ENCODE measurements around the gene KIF7.
"Not testable (repeated sequence)": the region's sequence is repeated elsewhere in the genome, so short reads cannot be mapped to it uniquely, and the experiment has no call there.

Gene KIF7, protein sequence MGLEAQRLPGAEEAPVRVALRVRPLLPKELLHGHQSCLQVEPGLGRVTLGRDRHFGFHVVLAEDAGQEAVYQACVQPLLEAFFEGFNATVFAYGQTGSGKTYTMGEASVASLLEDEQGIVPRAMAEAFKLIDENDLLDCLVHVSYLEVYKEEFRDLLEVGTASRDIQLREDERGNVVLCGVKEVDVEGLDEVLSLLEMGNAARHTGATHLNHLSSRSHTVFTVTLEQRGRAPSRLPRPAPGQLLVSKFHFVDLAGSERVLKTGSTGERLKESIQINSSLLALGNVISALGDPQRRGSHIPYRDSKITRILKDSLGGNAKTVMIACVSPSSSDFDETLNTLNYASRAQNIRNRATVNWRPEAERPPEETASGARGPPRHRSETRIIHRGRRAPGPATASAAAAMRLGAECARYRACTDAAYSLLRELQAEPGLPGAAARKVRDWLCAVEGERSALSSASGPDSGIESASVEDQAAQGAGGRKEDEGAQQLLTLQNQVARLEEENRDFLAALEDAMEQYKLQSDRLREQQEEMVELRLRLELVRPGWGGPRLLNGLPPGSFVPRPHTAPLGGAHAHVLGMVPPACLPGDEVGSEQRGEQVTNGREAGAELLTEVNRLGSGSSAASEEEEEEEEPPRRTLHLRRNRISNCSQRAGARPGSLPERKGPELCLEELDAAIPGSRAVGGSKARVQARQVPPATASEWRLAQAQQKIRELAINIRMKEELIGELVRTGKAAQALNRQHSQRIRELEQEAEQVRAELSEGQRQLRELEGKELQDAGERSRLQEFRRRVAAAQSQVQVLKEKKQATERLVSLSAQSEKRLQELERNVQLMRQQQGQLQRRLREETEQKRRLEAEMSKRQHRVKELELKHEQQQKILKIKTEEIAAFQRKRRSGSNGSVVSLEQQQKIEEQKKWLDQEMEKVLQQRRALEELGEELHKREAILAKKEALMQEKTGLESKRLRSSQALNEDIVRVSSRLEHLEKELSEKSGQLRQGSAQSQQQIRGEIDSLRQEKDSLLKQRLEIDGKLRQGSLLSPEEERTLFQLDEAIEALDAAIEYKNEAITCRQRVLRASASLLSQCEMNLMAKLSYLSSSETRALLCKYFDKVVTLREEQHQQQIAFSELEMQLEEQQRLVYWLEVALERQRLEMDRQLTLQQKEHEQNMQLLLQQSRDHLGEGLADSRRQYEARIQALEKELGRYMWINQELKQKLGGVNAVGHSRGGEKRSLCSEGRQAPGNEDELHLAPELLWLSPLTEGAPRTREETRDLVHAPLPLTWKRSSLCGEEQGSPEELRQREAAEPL (N-terminal part only)

DNA sequence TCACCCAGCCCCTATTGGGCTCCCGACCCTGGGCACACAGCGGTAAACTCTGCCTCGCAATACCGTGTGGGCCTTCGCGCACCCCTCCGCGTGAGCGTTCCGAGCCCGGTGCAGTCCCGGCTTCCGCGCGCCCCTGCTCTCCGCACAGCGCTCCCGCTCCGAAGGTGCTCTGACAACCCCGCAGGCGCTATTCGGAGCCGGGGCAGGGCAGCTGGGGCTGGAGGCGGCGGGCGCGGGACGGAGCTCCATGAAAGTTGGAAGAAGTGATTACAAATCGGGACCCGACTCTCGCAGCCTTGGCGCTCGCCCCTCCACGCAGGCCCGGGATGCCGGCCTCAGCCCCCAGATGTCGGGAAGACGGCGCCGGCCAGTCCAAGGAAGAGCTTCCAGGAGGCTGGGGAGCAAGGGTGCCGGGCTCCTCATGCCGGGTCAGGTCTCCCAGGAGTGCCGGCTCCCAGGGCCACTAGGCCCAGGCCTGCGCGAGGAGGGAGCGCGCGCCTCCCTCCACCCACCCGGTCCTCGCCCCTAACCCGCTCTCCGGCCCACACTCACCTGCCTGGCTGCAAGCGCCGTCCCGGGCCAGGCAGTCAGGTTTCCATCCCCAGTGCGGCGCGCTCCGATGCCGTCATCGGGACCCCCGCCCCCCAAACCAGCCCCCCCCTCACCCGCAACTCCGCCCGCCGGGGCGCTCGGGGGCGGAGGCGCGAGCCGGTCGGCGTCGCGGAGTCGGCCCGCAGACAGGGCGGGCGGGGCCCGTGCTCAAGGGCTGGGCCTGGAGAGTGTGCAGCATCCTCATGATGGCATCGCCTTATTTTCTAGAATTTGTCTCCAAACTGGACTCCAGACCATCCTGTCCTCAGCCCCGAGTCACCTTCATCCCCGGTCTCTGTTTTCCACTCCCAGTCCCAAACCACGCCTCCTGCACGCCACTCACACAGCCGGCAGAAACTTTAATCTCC lies at the start of gene KIF7:
Gene KIF7 (minus strand): TSS at position 621 of the 959 bp plus-strand sequence. CDS start 2,537 bp downstream, outside the sequence.
- no peak for DNase-seq (ENCODE audit: low spot score)

DNA sequence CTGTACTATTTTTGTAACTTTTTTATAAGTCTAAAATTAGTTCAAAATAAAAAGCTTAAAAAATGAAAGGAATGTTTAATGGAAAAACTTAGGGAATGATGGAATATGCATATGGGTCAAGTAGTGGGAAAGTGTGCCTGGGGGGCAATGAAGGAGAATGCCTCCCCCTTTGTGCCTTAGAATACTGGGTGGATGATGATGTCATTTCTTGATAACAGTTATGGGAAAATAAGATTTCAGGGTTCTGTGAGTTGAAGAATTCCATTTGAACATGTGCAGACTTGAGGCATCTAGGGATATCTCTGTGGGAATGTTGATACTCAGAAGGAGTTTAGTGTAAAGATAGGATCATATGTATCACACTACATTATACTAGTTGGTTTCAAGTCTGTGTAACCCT lies 49.1 kb upstream of the KIF7 start:
- no peak for DNase-seq (ENCODE audit: low spot score)

DNA sequence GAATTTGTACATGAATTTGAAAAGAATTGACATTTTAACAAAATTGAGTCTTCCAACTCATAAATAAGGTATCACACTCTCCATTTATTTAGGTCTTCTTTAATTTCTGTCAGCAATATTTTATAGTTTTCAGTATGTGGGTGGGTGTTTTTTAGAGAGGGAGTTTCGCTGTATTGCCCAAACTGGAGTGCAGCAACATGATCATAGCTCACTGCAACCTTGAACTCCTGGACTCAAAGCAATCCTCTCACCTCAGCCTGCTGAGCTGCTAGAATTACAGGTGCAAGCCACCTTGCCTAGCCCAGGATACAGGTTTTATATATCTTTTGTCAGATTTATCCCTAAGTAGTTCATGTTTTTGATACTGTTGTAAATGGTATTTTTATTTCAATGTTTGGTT lies 39.9 kb upstream of the KIF7 start:
- DNase-seq (ENCODE audit: low spot score), result no peak

DNA sequence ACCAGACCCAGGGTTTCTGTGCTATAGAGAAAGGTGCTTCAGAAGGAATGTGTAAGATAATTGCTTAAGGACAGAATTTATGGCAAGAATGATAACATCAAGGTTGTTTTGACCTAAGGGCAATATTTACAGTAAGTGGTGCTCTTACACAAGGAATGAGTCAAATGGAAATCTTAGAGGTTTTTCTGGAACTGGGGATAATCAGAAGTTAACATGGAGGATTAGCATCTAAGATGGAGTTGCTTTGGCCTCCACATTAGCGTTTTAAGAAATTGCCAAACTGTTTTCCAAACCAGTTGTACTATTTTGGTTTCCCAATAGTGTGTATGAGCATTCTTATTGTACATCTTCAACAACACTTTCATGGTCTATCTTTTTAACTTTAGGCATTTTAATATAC lies 38.4 kb upstream of the KIF7 start:
- DNase-seq (ENCODE audit: low spot score), result no peak

DNA sequence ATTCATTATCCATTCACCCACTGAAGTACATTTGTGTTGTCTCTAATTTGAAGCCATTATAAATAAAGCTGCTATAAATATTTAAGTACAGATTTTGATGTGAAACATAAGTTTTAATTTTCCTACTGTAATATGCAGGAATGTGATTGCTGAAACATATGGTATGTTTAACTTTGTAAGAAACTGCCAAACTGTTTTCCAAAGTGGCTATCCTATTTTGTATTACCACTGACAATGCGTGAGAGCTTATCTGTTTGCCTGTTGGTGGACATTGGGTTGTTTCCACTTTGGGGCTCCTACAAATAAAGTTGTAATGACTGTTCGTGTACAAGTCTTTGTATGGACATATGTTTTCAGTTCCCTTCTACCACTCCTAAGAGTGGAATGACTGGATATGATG lies 37.8 kb upstream of the KIF7 start:
- no peak for DNase-seq (ENCODE audit: low spot score)

DNA sequence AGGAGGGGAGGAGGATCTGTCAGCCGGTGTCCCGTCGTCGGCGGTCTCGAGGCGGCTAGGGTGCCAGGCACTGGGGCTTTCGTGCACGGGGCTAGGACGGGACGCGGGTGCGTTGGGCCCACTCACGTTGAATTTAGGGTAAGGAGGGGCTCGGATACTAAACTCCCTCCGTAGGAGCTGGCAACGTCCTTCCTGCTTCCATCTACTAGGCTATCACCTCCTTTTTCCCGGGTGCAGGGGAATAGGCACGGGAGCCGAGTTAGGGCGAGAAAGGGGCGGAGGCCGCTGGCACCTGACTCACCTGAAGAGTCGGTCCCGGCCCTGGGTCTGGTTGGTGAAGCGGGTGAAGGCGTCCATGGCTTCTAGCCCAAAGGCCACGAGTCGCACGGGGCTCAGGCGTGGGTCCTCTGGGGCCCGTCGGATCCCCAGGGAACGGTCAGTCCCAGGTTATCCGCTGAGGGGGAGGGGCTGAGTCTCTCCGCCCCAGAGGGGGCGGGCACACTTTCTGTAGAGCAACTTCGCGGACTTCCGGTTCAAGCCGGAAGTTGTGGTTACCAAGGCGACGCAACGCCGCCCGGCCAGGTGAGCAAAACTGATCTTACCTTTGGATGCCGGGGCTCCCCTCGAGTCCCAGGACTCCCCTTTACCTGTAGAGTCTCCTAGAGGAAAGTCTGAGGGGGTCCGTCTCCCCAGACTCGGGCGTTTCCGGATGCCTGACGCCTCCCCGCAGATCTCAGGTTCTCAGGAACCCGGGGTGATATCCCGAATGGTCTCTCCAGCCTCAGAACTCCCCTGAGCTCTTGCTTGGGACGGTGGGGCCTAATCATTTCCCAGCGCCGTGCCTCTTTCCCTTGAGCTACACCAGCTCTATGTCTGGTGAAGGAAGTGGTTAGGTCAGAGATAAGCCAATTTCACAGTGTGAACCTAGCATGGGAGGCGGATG lies 35.3 kb upstream of the KIF7 start, which contains the start of the genes PEX11A and WDR93:
Gene PEX11A (minus strand): TSS at position 479 of the 943 bp plus-strand sequence. CDS start 122 bp downstream, at position 357.
Gene WDR93 (plus strand): TSS at position 536 of the 943 bp plus-strand sequence. CDS start 10,936 bp downstream, outside the sequence.
- peak; percentile 74 for DNase-seq (ENCODE audit: low spot score)

DNA sequence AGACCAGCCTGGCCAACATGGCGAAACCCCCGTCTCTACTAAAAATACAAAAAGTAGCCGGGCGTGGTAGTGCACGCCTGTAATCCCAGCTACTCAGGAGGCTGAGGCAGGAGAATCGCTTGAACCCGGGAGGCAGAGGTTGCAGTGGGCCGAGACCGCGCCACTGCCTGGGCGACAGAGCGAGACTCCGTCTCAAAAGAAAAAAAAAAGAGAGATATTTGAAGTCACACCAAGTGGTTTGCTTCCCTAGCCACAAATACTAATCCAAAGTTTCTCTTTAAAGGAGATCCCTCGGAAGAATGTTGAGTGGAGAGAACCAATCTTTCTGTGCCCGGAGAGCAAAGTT lies 34.6 kb upstream of the KIF7 start:
- DNase-seq (ENCODE audit: low spot score), result not testable (repeated sequence)

DNA sequence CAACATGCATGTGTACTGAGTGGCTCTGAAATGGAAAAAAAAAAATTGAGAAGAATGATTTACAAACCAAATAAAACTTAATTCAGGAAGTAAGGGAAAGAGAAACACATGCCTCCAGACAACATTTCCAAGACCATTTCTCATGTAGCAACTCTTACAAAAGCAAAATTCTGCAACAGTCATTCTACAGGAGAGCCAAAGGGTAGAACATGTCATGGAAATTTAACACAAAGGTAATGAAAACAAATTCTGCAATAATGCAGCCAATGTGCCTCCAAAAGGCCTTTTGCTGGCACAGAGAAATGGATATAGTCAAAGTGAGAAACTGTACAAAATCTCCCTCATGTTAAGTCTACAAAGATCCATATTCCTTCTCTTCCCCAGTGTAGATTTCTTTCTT lies 31.3 kb upstream of the KIF7 start:
- no peak for DNase-seq (ENCODE audit: low spot score)

DNA sequence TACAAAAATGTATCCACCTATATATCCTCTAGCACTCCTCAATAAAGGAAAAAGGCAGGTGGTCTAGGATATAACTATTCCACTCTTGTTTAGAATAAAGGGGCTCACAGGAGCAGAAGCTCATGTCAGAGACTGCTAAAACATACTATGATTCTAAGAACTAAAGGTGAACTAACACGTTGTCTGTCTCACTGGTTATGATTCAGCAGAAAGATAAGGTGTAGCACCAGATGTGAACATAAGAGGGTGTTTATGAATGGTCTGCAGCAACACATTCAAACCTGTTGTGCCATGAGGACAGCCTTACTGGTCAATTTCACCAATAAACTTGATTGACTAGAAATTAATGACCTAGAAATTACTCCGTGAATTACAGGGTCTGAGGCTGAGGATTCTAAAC lies 30.7 kb upstream of the KIF7 start:
- DNase-seq (ENCODE audit: low spot score), result no peak

DNA sequence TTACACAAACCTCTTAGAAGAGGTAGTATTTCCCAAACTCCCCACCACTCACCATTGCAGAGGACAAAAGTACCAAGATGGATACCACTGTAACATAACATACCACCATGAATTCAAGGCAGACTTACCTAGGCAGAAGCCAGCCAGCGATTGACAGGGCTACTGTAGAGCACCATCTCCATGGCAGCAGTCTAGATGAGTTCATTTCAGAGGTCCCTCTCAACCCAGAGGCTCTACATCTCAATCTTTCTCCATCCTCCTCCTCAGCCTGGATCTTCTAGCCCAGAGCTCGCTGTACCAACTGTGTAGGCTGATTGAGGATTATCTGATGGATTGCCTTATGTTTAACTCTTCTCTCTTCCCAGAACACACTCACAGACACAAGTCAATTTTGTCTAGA lies 25.9 kb upstream of the KIF7 start:
- no peak for DNase-seq (ENCODE audit: low spot score)

DNA sequence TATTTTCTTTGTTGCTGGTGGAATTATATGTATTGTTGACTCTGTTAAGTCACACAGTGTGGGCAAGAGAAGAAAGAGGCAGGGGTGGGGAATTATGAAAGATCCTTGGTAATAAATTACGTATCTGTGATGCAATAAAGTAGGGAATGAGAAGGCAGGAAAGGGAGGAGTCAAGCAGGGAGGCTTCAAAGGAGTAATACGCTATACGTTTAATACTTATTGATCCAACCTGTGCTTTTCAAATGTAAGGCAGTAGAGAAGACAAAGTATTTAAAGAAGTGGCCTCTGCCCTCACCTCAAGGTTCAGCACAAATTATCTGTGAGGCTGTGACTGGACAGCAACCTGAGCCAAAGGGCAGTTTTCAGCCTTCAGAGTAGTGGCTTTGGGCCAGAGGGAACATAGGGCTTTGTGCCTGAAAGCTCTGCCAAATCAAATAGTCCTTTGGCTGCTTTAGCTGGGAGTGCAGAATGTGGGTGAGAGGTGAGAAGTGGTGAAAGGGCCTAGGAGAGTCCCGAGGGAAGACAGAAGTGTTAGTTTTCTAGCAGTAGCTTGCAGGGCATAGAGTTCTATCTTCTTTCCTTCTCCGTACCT lies 25.1 kb upstream of the KIF7 start:
- DNase-seq (ENCODE audit: low spot score), result no peak

DNA sequence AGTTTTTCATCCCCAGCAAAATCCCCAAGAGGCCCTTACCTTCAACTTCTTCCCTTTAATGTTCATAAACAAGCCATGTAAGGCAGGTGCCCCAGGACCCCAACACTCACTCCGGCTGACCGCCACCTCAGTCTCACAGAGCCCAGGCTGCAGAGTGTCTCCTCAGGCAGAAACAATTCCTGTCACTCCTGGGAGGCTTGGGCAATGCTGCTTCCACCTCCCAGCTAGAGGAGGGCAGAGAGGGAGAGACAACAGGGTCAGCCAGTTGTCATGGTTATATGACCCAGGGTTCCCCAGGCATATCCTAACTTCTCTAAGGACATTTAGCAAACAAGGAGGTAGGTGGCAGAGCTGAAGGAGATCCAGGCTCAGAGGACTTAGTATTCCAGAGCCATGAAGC lies 23.9 kb upstream of the KIF7 start, which contains the start of gene PLIN1:
Gene PLIN1 (minus strand): TSS at position 156 of the 400 bp plus-strand sequence. CDS start 1,878 bp downstream, outside the sequence.
- DNase-seq (ENCODE audit: low spot score), result no peak

DNA sequence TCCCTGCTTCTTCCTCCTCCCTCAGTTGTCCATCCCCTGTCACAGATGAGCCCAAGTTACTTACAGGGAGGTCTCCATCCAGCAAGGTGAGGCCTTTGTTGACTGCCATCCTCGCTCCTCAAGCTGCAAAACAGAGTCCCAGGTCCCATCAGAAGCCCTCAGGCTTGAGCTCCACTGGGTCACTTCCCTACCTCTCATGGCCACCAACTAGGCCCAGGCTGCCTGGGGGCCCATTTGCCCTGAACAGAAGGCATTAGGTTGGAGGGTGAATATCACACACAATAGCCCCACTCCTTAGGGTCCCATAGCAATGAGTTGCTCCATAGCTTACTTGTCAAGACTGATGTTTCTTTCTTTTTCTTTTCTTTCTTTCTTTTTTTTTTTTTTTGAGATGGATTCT lies 22.1 kb upstream of the KIF7 start:
- no peak for DNase-seq (ENCODE audit: low spot score)

DNA sequence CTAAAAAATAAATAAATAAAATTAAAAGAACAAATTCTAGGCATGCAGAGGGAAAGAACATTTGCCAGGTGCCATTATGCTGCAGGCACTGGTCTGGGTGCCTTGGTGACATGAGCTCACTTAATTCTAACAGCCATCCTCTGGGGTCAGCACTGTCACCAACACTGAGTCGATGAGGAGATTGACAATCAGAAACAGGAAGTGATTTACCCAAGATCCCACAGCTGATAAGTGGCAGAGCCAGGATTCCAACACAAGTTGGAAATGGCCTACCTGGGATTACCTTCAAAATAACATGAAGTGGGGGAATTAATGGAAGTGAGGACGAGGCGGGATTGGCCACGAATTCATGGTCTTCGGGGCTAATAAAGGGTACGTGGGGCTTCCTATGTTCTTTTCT lies 20.3 kb upstream of the KIF7 start:
- no peak for DNase-seq (ENCODE audit: low spot score)

DNA sequence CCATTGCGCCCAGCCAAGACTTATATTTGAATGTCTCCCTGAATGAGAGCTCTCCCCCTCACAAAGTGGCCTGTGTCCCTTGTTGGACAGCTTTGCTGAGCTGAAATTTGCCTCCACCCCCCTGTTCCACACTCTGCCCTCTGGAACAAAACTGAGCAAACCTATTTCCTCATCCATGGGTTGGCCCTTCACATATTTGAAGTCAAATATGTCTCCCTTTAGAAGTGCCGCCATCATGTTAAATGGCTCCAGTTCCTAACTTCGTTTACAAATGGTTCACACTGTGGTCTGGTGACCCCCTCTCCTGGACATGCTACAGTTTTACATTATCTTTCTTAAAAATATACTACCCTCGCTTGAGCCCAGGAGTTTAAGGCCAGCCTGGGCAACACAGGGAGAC lies 19.3 kb upstream of the KIF7 start:
- no peak for DNase-seq (ENCODE audit: low spot score)

DNA sequence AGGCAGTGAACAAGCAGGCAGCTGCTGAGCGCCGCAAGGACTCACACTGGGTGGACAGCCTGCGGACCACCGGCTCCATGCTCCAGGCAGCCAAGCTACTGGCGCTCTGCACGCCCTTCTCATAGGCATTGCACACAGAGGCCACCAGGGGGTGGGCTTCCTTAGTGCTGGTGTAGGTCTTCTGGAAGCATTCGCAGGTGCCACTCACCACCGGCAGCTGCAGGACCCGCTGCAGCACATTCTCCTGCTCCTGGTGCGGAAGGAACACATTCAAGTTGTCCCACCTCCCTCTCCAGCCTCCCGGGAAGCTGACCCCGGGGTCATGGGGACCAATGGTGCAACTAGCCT lies 17.9 kb upstream of the KIF7 start:
- DNase-seq (ENCODE audit: low spot score), result no peak

DNA sequence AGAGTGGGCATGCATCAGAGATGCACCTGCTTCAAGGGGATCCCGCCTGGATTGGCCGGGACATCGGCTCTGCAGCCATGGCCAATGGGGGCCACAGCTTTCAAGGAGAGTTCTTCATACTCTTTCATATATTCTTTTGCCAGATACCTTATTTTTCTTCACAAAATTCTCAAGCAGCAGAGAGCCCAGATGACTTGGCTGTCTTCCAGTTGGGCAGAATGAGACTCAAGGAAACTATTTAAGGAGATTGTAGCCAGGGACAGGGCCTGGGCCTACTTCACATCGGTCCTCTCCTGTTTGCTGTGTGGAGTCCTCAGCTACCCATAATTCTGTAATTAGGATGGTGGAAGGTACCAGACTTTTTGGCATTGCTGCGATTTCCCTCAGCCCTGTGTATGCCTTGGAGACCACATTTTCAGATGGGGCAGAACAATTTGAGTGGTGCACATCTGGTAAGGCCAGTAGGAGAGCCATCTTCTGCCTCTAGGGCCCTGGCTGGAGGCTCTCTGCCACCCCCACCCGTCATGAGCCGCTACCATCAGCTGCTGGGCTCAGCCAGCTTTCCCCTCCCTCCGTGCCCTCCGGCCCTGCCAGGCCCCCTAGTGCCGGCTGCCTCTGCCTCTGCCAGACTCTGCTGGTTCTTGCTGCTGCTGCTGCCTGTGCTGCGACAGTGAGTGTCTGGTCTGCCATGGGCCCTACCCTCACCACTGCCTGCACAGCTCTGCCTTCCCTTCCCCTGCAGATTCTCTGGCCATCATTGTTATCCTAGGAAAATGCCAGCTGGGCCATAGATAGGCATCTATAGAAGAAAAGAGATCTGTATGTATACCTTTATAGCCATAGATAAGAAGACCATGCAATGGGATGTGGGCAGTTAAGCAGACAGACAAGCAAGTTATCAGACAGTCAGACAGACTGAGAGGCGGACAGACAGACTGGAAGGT lies 17.2 kb upstream of the KIF7 start:
- DNase-seq (ENCODE audit: low spot score), result no peak

DNA sequence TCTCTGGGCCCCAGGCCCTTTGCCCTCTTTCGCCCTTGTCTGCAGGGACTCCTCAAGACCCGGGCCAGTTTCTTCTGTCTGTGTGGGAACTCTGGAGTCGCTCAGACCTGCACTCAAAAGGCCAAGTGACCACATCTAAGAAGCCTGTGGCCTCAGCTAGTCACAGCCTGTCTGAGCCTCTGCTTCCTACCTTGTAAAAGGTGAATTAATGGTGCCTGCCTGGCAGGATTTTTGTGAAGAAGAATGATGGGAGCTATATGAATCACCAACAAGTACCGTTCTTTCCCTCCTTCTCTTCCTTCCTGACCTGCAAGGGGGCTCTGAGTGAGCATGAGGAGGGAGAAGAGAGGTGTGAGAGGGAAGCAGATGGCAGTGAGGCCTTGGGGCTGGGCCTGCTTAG lies 16.4 kb upstream of the KIF7 start:
- no peak for DNase-seq (ENCODE audit: low spot score)
